ENCODE results near the gene TMEM51. TPM values are rescaled to one million over a fixed set of nuclear protein-coding genes. Genes with fewer than 3 reads are reported as not detected.

The TMEM51 gene
- total and polyA plus RNA-seq, 2 of the 13 experiments (the other 11 are each of a cell fraction or from before 2014, with no cell fraction given), result 12.2 to 22.3 TPM

DNA sequence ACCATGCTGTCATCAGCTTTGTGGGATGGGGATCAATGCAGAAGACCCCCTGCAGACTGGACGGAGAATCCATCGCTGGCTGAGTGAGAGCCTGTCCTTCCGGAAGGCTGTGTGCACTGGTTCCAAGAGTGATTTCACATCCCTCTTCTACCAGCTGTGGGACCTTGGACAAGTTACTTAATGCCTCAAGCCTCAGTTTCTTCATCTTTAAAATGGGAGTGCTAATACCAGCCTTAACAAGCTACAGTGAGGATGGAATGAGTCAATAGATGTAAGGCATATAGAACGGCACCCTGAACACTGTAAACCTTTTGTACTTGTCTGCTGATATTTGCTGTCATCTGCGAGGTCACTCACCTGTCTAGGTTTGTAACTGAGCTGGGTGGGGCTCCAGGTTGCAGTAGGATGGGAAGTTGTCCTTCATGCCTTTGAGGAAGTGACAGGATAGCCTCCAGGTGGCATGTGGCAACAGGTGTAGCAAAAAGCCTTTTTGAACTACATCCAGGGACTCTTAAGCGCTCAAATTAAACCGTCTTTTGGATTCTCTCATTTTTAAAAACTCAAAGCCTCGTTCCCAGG lies 27.5 kb downstream of the TMEM51 start:
- ATAC-seq, result no peak; the same call in 1 of the 3 replicates
- intact Hi-C loops (cut with micrococcal nuclease; ENCODE audit: unreplicated experiment), result no loop called here
- no peaks in the 10 kb centered on the region for H3K27me3 ChIP-seq (ENCODE audit: control insufficient read depth in 1 of 2, insufficient read depth in 2 of 2, low read length in 2 of 2)
- no peak overlapping the region for H2AFZ ChIP-seq (ENCODE audit: low read length)
- 72% methylated on average over 8 of the region's 8 CpGs for WGBS (ENCODE audit: low lambda C conversion rate)
- H3K9ac ChIP-seq (ENCODE audit: insufficient read depth, low read depth, low read length), result no peak overlapping the region
- FAIRE-seq, result no peak
- ChIA-PET CTCF (ENCODE audit: low intra/inter-chr PET ratio, low total read pairs) (no interaction called here), POLR2A (interaction anchor here (1.5 to 3.1 kb wide), 3 partner anchors 9 to 346 kb away, joined by 3 to 15 read pairs (median 13); partner anchors contain the start of gene DNAJC16)
- H3K27ac ChIP-seq (ENCODE audit: extremely low read length, insufficient read depth, low read length), result peak overlapping the region; percentile 38
- in situ Hi-C loops (cut with HindIII; ENCODE audit: extremely low pct_ligation_motif_present, low pct_unique_long_range_greater_than_20kb), result no loop called here
- peaks cover 85% of the 10 kb centered on the region for H3K79me2 ChIP-seq (ENCODE audit: insufficient read depth, low read length)
- H3K4me1 ChIP-seq (ENCODE audit: insufficient read depth, low read length), result peaks cover 96% of the 10 kb centered on the region
- H4K20me1 ChIP-seq (ENCODE audit: insufficient read depth, low read length), result peaks cover 33% of the 10 kb centered on the region
- no peaks in the 10 kb centered on the region for H3K9me3 ChIP-seq (ENCODE audit: low read length)
- peaks cover 0 to 19% of the 10 kb centered on the region in 2 experiments; a peak in 2 of 5 replicates for H3K36me3 ChIP-seq (replicated peaks in 1 of 2; ENCODE audit: control insufficient read depth in 1 of 2, insufficient read depth in 2 of 2, low read length in 2 of 2)
- BruUV-seq (replicated peaks), result no TSS peak
- no peak for DNase-seq (ENCODE audit: low spot score)
- H3K4me2 ChIP-seq (ENCODE audit: low read depth, low read length), result peak overlapping the region; percentile 28
- H3K4me3 ChIP-seq (replicated peaks in 1 of 3; ENCODE audit: insufficient read depth in 1 of 3, low read depth in 2 of 3, low read length in 3 of 3), result no peak overlapping the region
- TF ChIP-seq, protein P1, sequence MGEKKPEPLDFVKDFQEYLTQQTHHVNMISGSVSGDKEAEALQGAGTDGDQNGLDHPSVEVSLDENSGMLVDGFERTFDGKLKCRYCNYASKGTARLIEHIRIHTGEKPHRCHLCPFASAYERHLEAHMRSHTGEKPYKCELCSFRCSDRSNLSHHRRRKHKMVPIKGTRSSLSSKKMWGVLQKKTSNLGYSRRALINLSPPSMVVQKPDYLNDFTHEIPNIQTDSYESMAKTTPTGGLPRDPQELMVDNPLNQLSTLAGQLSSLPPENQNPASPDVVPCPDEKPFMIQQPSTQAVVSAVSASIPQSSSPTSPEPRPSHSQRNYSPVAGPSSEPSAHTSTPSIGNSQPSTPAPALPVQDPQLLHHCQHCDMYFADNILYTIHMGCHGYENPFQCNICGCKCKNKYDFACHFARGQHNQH (CRISPR knock-in tag; IDR thresholded peaks at IDR 0.05), result 0 out of 2 replicates have a peak, but pooled peaks have one; percentile 9
- peak; percentile 78; the same call in 1 of the 2 replicates for TF ChIP-seq KDM1A (CRISPR knock-in tag; IDR thresholded peaks at IDR 0.05)
- TF ChIP-seq CHD4 (IDR thresholded peaks at IDR 0.05; ENCODE audit: borderline replicate concordance, low read length), result peak; percentile 65; the same call in 1 of the 2 replicates
- TF ChIP-seq MTERF4 (CRISPR knock-in tag; IDR thresholded peaks at IDR 0.05), result no peak
- TF ChIP-seq ZNF597 (CRISPR knock-in tag; IDR thresholded peaks at IDR 0.05), result no peak
- TF ChIP-seq LBX2 (CRISPR knock-in tag; IDR thresholded peaks at IDR 0.05; ENCODE audit: borderline replicate concordance), result no peak
- TF ChIP-seq ZNF710 (CRISPR knock-in tag; IDR thresholded peaks at IDR 0.05; ENCODE audit: borderline replicate concordance), result no peak
- peak; percentile 98 for TF ChIP-seq ZNF7 (CRISPR knock-in tag; IDR thresholded peaks at IDR 0.05)
- TF ChIP-seq ZMYM3 (CRISPR knock-in tag; IDR thresholded peaks at IDR 0.05), result peak; percentile 52; the same call in 1 of the 2 replicates
- no peak for TF ChIP-seq ZNF512B (CRISPR knock-in tag; IDR thresholded peaks at IDR 0.05; ENCODE audit: borderline replicate concordance)
- TF ChIP-seq ZNF350 (CRISPR knock-in tag; IDR thresholded peaks at IDR 0.05; ENCODE audit: borderline replicate concordance, low read depth), result no peak
- no peak for TF ChIP-seq ZNF790 (CRISPR knock-in tag; IDR thresholded peaks at IDR 0.05; ENCODE audit: borderline replicate concordance)
- no peak for TF ChIP-seq ZNF354B (CRISPR knock-in tag; IDR thresholded peaks at IDR 0.05)
- peak; percentile 79 for TF ChIP-seq ADNP (CRISPR knock-in tag; IDR thresholded peaks at IDR 0.05)
